Ovary (tissue), 3 donors: ENCODE data around the gene KRTAP5-11.

Experiments
- EP300 ChIP-seq: sonication (generic); formaldehyde crosslinking; IDR thresholded peaks from one replicate; pipeline ENCODE4 v1.6.1; 2017; ENCODE audit warnings: antibody characterized with exemption
- POLR2A ChIP-seq: fragments of 450-650 bp; IDR thresholded peaks from one replicate; pipeline ENCODE4 v1.6.1; 2017; ENCODE audit warnings: antibody characterized with exemption, mild to moderate bottlenecking, moderate library complexity
- TF ChIP-seq, protein P1 (sequence below), 3 donors: fragments of 450-650 bp in 2 of 3; fragments of 200-600 bp in 1 of 3; IDR thresholded peaks; one replicate each; pipeline versions ENCODE4 v1.5.1 to v1.8.0; 2016 to 2022; ENCODE audit warnings: antibody characterized with exemption in 3 of 3, mild to moderate bottlenecking in 1 of 3
- donor health status: DM: no; HTN: no; CAD: no.

- TF ChIP-seq EP300 (no peak), POLR2A (no peak)
- TF ChIP-seq, protein P1, sequence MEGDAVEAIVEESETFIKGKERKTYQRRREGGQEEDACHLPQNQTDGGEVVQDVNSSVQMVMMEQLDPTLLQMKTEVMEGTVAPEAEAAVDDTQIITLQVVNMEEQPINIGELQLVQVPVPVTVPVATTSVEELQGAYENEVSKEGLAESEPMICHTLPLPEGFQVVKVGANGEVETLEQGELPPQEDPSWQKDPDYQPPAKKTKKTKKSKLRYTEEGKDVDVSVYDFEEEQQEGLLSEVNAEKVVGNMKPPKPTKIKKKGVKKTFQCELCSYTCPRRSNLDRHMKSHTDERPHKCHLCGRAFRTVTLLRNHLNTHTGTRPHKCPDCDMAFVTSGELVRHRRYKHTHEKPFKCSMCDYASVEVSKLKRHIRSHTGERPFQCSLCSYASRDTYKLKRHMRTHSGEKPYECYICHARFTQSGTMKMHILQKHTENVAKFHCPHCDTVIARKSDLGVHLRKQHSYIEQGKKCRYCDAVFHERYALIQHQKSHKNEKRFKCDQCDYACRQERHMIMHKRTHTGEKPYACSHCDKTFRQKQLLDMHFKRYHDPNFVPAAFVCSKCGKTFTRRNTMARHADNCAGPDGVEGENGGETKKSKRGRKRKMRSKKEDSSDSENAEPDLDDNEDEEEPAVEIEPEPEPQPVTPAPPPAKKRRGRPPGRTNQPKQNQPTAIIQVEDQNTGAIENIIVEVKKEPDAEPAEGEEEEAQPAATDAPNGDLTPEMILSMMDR (IDR thresholded peaks at IDR 0.05) = no peak
Measured at GRCh38 chr11:71548120-71548519, 34.6 kb downstream of the KRTAP5-11 start, which contains the start of gene KRTAP5-9.
